Fibroblast of skin of left quadriceps (primary cell): ENCODE measurements around the gene FBXL17.

Experiments used
- DNase-seq, 2 experiments: peaks; one replicate each; pipeline ENCODE4 v3.0.0-alpha.2; 2013; ENCODE audit warnings: low read depth in 2 of 2

FBXL17 gene

GRCh38 chr5:108093186-108093585 lies 288.7 kb downstream of the FBXL17 start:
- peak; percentile 3 to 4 for DNase-seq

DNA sequence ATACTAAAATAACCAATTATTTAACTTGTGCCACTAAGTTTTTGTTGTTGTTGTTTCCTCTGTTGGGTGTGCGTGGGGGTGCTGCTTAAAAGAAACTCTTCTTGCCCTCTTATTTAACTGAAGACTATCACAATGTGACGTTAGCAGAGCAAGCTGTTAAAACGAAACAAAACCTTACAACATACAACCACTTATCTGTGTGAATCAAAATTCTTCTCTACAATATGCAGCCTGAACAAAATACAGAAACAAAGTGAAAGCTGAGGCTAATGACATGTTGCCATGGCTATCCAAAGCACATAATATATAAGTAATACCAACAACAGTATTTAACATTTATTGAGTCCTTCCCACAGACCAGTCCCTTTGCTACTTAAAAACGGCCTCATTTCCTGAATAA lies 291.0 kb downstream of the FBXL17 start:
- no peak for DNase-seq

DNA sequence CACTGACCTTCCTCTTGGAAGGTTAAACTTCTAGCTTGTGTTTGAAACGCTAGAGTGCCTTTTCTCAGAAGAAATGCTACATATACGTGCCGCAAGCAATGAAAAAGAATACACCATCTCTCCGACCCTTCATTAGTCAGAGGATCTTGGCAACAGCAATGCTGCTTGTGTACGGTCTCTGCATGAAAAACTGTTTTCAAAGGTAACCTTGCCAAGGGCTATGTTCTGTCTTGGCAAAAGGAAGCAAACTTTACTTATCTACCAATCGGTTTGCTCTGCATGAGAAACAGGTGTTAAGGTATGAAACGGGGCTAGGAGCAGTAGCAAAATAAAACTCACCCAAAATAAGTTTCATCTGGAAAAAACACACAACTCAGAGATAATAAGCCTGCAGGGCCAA lies 297.8 kb downstream of the FBXL17 start:
- DNase-seq, result no peak

DNA sequence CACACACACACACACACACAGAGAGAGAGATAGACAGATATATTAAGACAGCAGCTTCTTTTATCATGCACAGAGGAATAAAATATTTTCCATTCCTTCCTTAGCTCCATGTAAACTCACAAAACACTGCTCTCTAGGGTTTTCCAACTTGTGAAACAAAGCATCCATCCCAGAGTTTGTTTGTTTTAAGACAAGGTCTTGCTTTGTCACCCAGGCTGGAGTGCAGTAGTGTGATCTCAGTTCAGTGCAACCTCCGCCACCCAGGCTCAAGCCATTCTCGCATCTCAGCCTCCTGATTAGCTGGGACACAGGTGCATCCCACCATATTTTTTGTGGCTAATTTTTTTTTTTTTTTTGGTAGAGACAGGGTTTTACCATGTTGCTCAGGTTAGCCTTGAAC lies 298.7 kb downstream of the FBXL17 start:
- DNase-seq, result no peak

GRCh38 chr5:108081707-108082106 lies 300.2 kb downstream of the FBXL17 start:
- no peak for DNase-seq

DNA sequence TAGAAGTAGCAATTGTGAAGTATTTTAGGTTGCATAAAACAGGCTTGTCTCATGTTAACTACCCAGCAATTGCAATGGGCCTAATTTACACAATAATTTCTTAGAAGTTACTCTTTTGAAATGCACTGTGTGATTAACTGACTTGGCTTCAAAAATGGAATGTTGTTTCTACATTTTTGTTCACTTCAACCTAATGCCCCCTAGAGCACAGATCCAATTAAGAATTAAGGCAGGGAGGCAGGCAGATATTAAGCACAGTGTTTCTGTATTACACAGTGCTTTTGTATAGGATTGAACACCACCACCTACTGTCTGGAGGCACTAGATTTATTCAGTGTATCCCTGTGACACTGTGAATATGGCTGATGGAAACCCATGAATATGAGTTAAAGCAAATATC lies 302.1 kb downstream of the FBXL17 start:
- peak in 1 of 2 experiments; percentile 2 for DNase-seq

DNA sequence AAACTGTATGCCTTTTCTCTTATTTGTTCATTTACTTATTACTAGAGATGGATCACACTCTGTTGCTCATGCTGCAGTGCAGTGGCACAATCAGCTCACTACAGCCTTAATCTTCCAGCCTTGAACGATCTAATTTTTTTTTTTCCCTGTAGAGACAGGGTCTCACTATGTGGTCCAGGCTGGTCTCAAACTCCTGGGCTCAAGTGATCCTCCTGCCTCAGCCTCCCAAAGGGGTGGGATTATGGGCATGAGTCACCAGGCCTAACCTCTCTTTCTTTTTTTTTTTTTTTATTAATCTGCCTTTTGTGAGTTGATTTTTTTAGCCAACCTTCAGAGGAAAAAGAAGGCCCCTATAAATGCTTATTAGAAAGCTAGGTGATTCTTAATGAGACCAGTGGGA lies 303.0 kb downstream of the FBXL17 start:
- no peak for DNase-seq

- no peak for DNase-seq
Observed at GRCh38 chr5:108078345-108078744, 303.6 kb downstream of the FBXL17 start.

DNA sequence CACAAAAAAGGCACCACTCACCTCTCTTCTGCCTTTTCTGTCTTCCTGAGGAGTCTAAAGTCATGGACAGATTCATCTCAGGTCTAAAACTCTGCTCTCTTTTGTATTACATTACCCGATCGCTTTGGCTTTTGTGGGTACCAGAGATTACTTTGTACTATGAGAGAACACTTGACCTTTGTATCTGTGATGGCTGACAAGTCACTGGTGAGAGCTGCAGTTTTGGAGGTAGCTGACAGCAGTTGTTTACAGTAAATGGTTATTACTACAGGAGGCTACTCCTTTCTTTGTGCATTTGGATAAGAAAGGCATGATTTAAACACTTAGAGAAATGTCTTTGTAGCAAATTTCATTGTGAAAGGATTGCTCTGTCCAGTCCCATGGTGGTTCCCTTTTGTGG lies 307.3 kb downstream of the FBXL17 start:
- no peak for DNase-seq

- no peak for DNase-seq
Observed at GRCh38 chr5:108064302-108064701, 317.6 kb downstream of the FBXL17 start.

- peak; percentile 3 to 9 for DNase-seq
Observed at GRCh38 chr5:108061941-108062340, 320.0 kb downstream of the FBXL17 start.

GRCh38 chr5:108060340-108060739 lies 321.6 kb downstream of the FBXL17 start:
- no peak for DNase-seq

- no peak for DNase-seq
Observed at GRCh38 chr5:108059334-108059733, 322.6 kb downstream of the FBXL17 start.

- DNase-seq, result no peak
Observed at GRCh38 chr5:108054349-108054748, 327.5 kb downstream of the FBXL17 start.

- no peak for DNase-seq
Observed at GRCh38 chr5:108046955-108047670, 334.8 kb downstream of the FBXL17 start.

- DNase-seq, result no peak
Observed at GRCh38 chr5:108036482-108036881, 345.4 kb downstream of the FBXL17 start.

DNA sequence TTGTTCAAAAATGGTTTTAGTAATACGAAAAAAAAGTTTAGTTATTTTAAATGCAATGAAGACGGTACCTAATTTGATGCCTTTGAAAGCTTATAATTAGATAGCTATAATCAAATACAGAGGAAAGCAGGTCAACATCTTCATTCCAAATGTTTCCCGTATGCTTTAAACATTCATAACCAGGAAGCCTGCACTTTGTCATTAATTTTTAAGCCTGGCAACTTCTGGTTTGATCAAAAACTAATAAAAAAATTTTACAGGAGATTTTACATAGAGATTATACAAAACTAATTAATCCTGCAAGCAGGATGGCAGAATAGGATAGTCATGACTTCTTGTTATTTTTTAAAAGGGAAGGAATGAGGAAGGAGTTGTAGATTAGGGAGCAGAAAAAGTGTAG lies 353.0 kb downstream of the FBXL17 start:
- DNase-seq, result no peak

DNA sequence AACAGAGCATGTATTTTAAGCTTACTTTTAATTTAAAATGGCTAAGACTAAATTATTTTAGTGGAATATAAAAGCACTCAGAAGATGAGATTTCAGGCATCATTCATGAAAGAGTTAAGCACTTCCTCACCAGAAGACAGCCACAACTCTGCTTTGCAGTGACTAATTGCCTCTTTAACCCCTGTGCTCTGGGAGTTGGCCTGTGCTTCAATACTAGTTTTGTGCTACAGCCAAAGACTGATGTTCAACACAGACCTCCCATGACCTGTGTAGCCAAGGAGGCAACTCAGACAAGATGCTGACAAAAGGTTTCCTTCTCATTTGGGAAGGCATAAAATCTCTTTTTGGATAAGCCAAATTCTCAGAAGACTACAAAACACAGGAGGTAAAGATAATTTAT lies 353.5 kb downstream of the FBXL17 start:
- peak in 1 of 2 experiments; percentile 4 for DNase-seq

- no peak for DNase-seq
Observed at GRCh38 chr5:108025957-108026356, 355.9 kb downstream of the FBXL17 start.

DNA sequence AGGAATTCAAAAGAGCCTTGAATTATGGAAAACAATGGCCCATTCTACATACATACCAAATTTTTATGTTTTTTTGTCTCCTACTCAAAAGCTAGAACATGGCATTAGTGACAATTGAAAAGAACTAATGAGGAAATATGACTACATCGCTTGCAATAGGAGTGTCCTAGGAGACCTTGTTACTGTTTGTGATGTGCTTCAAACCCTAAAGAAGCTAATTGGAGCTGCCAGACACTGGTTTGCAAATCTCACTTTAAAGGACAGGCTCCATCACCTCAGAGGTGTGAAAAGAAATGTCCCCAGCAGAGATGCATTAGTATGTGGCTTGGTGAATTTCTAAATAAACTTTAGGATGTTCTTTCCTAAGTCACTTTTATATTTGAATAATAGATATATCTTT lies 356.9 kb downstream of the FBXL17 start:
- DNase-seq, result no peak

DNA sequence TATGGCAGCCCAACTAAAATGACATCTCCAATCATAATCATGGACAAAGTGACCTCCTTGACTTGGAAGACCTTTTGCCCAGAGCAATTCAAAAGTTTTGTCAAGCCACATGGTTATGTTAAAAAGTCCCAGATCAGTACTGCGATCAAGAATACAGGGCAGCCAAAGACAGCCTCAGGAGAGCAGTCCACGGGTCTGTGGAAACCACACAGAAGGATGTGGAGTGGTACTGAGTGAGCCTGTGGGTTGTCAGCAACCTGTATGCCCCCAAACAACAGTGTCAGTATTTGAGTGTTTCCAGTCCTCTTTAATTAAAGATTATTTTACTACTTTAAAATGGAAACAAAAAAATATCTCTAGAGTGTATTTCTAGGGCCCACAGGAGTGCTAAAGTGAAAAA lies 365.8 kb downstream of the FBXL17 start:
- no peak for DNase-seq

DNA sequence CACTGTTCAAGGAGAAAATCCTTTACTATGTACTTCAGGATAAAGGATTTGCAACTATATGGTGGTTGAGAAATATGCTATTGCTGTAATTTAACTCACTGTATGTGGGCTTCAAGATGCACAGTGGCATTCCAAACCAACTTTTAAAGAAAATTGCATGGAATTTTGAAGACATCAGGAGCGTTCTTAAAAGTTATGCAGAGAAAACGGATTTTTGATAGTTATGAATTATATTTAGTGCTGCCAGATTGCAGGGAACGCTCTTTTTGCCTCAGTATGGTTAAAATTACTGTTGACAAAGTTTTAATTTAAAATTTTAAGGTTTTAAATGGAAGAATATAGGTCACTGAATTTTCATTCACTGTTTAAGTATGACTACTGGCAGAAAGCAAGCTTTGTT lies 375.1 kb downstream of the FBXL17 start:
- no peak for DNase-seq

DNA sequence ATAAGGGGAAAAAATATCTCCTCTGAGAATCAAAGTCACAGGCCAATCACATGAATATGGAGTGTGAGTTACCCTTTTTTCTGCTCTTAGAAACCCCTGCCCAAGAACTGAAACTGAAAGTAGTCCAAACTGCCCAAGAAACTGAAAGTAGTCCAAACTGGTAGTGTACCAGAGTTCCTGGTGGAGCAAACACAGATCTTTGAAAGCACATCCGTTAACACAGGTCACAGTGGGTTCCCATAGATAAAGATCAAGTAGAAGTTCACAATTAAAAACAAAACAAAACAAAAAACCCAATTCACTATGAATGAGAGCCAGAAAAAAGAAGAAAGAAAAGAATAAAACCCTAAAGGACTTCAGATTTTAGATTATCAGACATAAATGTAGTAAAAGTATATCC lies 378.7 kb downstream of the FBXL17 start:
- DNase-seq, result peak in 1 of 2 experiments; percentile 6

GRCh38 chr5:108001222-108001621 lies 380.7 kb downstream of the FBXL17 start:
- DNase-seq, result no peak
